HepG2 (cell line): ENCODE data around the gene MATN1. TPM values are rescaled to one million over a fixed set of nuclear protein-coding genes. Genes with fewer than 3 reads are reported as not detected.

Experiments
- ATAC-seq: fragments of 200-7000 bp; cut with Tn5 transposase; 3 replicates; pipeline ENCODE4 v1.9.1; 2020; ENCODE audit warnings: mild to moderate bottlenecking, moderate library complexity
- BruUV-seq: library from RNA; stranded (reverse); fragments of 400-500 nt; replicated peaks from 2 replicates; lab custom pipeline; 2021; lab: Mats Ljungman, UMichigan
- CTCF ChIA-PET: fragments of 300-600 bp; formaldehyde crosslinking; extraction: SDS; loops from one replicate; lab custom pipeline; 2021; ENCODE audit warnings: low total read pairs, inconsistent platforms, low intra/inter-chr PET ratio; lab: Yijun Ruan, JAX
- POLR2A ChIA-PET: fragments of 350-600 bp; sonication (Branson Sonifier 250); formaldehyde crosslinking; loops from one replicate; lab custom pipeline; 2020; ENCODE audit warnings: antibody characterized with exemption, inconsistent platforms; lab: Yijun Ruan, JAX
- DNase-seq: peaks from one replicate; pipeline ENCODE4 v3.0.0-alpha.2; 2015; ENCODE audit warnings: low spot score
- FAIRE-seq: peaks from 3 replicates; lab custom pipeline; 2011; peaks lifted over from hg19 to GRCh38; lab: Jason Lieb, UNC
- H2AFZ ChIP-seq: one replicate; pipeline ENCODE4 v1.6.1; 2011; ENCODE audit warnings: low read length, inconsistent platforms
- H3K27ac ChIP-seq: fragments of 300-600 bp; 3 replicates; pipeline ENCODE4 v1.8.0; 2011; ENCODE audit warnings: mixed run types, mild to moderate bottlenecking, mixed read lengths, low read length, inconsistent platforms; ENCODE audit not compliant: insufficient read depth; ENCODE audit errors: extremely low read length
- H3K27me3 ChIP-seq, 2 experiments: fragments of 200-600 bp in 1 of 2; 2 replicates in 1 of 2; 3 replicates in 1 of 2; pipeline versions ENCODE4 v1.6.0 to v1.8.0; 2011; ENCODE audit warnings: low read length in 2 of 2, mild to moderate bottlenecking in 2 of 2, moderate library complexity in 2 of 2, inconsistent platforms in 1 of 2; ENCODE audit not compliant: insufficient read depth in 2 of 2, control insufficient read depth in 1 of 2
- H3K36me3 ChIP-seq, 2 experiments: fragments of 200-600 bp in 1 of 2; replicated peaks in 1 of 2; 2 replicates in 1 of 2; 3 replicates in 1 of 2; pipeline versions ENCODE4 v1.5.1 to v1.8.0; 2011; ENCODE audit warnings: low read length in 2 of 2, inconsistent platforms in 1 of 2; ENCODE audit not compliant: insufficient read depth in 2 of 2, control insufficient read depth in 1 of 2
- H3K4me1 ChIP-seq: 2 replicates; pipeline ENCODE4 v1.5.1; 2012; ENCODE audit warnings: low read length, inconsistent platforms; ENCODE audit not compliant: insufficient read depth
- H3K4me2 ChIP-seq: 2 replicates; pipeline ENCODE4 v1.6.0; 2011; ENCODE audit warnings: low read depth, low read length, inconsistent platforms
- H3K4me3 ChIP-seq, 3 experiments: fragments of 200-600 bp in 1 of 3; sonication (generic), shearing (Covaris generic) in 1 of 3; replicated peaks in 1 of 3; 2 replicates each; pipeline ENCODE4 v1.5.1; 2011 to 2016; ENCODE audit warnings: low read length in 3 of 3, inconsistent platforms in 2 of 3, low read depth in 2 of 3, mild to moderate bottlenecking in 2 of 3, control low read depth in 1 of 3, mixed read lengths in 1 of 3; ENCODE audit not compliant: insufficient read depth in 1 of 3
- H3K79me2 ChIP-seq: one replicate; pipeline ENCODE4 v1.6.1; 2011; ENCODE audit warnings: low read length, inconsistent platforms; ENCODE audit not compliant: insufficient read depth
- H3K9ac ChIP-seq: 2 replicates; pipeline ENCODE4 v1.6.0; 2011; ENCODE audit warnings: mild to moderate bottlenecking, low read depth, low read length, inconsistent platforms; ENCODE audit not compliant: insufficient read depth
- H3K9me3 ChIP-seq: 2 replicates; pipeline ENCODE4 v1.5.1; 2012; ENCODE audit warnings: mild to moderate bottlenecking, low read length
- H4K20me1 ChIP-seq: 2 replicates; pipeline ENCODE4 v1.6.0; 2011; ENCODE audit warnings: inconsistent platforms, mild to moderate bottlenecking, low read length, moderate library complexity; ENCODE audit not compliant: insufficient read depth
- AGO2 ChIP-seq: fragments of 200-400 bp; formaldehyde crosslinking; optimal IDR thresholded peaks from 2 replicates; pipeline ENCODE3; 2017; ENCODE audit warnings: mild to moderate bottlenecking, low read depth, low read length, moderate library complexity
- ARNTL ChIP-seq: sonication (generic); formaldehyde crosslinking; IDR thresholded peaks from 2 replicates; pipeline ENCODE4 v1.4.0; 2020; ENCODE audit warnings: mild to moderate bottlenecking, missing genetic modification reagents
- MTF2 ChIP-seq: sonication (generic); formaldehyde crosslinking; IDR thresholded peaks from 2 replicates; pipeline ENCODE4 v1.5.0; 2020; ENCODE audit warnings: missing genetic modification reagents, borderline replicate concordance
- NR2C2 ChIP-seq: sonication (generic); formaldehyde crosslinking; IDR thresholded peaks from 2 replicates; pipeline ENCODE4 v1.4.0; 2020; ENCODE audit warnings: missing genetic modification reagents, mild to moderate bottlenecking, moderate library complexity, borderline replicate concordance
- NR3C1 ChIP-seq: sonication (generic); formaldehyde crosslinking; IDR thresholded peaks from 2 replicates; pipeline ENCODE4 v1.4.0; 2020; ENCODE audit warnings: missing genetic modification reagents
- PHF5A ChIP-seq: IDR thresholded peaks from one replicate; pipeline ENCODE4 v1.6.1; 2018; ENCODE audit warnings: low read depth, missing genetic modification reagents; ENCODE audit not compliant: unreplicated experiment
- SIX1 ChIP-seq: sonication (generic); formaldehyde crosslinking; IDR thresholded peaks from 2 replicates; pipeline ENCODE4 v1.4.0; 2020; ENCODE audit warnings: missing genetic modification reagents, borderline replicate concordance
- TAF1 ChIP-seq: sonication (generic); formaldehyde crosslinking; IDR thresholded peaks from 2 replicates; pipeline ENCODE4 v1.4.0; 2020; ENCODE audit warnings: missing genetic modification reagents
- TEAD3 ChIP-seq: optimal IDR thresholded peaks from 2 replicates; pipeline ENCODE3; 2016; ENCODE audit warnings: borderline replicate concordance
- TGIF2 ChIP-seq: IDR thresholded peaks from 2 replicates; pipeline ENCODE4 v1.6.1; 2016; ENCODE audit warnings: control low read depth, missing compliant biosample characterization
- ZBTB14 ChIP-seq: sonication (generic); formaldehyde crosslinking; IDR thresholded peaks from 2 replicates; pipeline ENCODE4 v1.4.0; 2020; ENCODE audit warnings: missing genetic modification reagents
- ZKSCAN1 ChIP-seq: fragments of 150-350 bp; IDR thresholded peaks from 2 replicates; pipeline ENCODE4 v1.6.1; 2014; ENCODE audit warnings: low read length
- ZNF138 ChIP-seq: sonication (generic); formaldehyde crosslinking; IDR thresholded peaks from 2 replicates; pipeline ENCODE4 v1.5.0; 2020; ENCODE audit warnings: mild to moderate bottlenecking, low read depth, missing genetic modification reagents
- ZNF143 ChIP-seq: sonication (generic); formaldehyde crosslinking; IDR thresholded peaks from 2 replicates; pipeline ENCODE4 v1.4.0; 2020; ENCODE audit warnings: missing genetic modification reagents
- ZNF224 ChIP-seq: sonication (generic); formaldehyde crosslinking; IDR thresholded peaks from 2 replicates; pipeline ENCODE4 v1.5.0; 2020; ENCODE audit warnings: mild to moderate bottlenecking, missing genetic modification reagents
- ZNF576 ChIP-seq: sonication (generic); formaldehyde crosslinking; IDR thresholded peaks from 2 replicates; pipeline ENCODE4 v1.4.0; 2020; ENCODE audit warnings: mild to moderate bottlenecking, missing genetic modification reagents
- ZNF614 ChIP-seq: IDR thresholded peaks from 2 replicates; pipeline ENCODE4 v1.6.1; 2018; ENCODE audit warnings: missing biosample characterization, missing genetic modification reagents, inconsistent platforms, borderline replicate concordance
- WGBS: methylation state at CpG from one replicate; pipeline ENCODE4 v1.1.6; 2017; ENCODE audit warnings: low lambda C conversion rate; 5-methylcytosine and 5-hydroxymethylcytosine counted together
- in situ Hi-C: cut with HindIII; loops from 2 replicates; pipeline ENCODE4 v1.10.0; 2017; ENCODE audit warnings: low pct_unique_long_range_greater_than_20kb; ENCODE audit not compliant: extremely low pct_ligation_motif_present
- intact Hi-C: fragments of 100-400 bp; cut with micrococcal nuclease; formaldehyde crosslinking; loops from one replicate; pipeline ENCODE4 v1.10.0; 2022; ENCODE audit not compliant: unreplicated experiment
- polyA plus RNA-seq, 8 experiments: library from polyadenylated mRNA; depleted of rRNA in 3 of 8; stranded (reverse) in 7 of 8; unstranded in 1 of 8; fragments of >200 nt; fragmentation: Illumina TruSeq in 4 of 8; extraction: Trizol in 4 of 8; gene quantifications; 2 replicates each; pipeline versions ENCODE4 v1.2.1 to v1.2.3, GENCODE V29; 2011 to 2016; ENCODE audit warnings: low read depth in 4 of 8, missing spikeins in 1 of 8, mixed read lengths in 1 of 8; ENCODE audit not compliant: insufficient read depth in 1 of 8
- total RNA-seq, 5 experiments: library from RNA; depleted of rRNA; stranded (reverse); fragments of >200 nt; fragmentation: Illumina TruSeq; extraction: Trizol; gene quantifications; 2 replicates each; pipeline ENCODE4 v1.2.3, GENCODE V29; 2016; ENCODE audit warnings: low read depth in 1 of 5
- TF ChIP-seq, protein P1 (sequence below): IDR thresholded peaks from 2 replicates; pipeline ENCODE4 v1.6.1; 2018; ENCODE audit warnings: missing genetic modification reagents, mild to moderate bottlenecking, missing compliant biosample characterization
- TF ChIP-seq, protein P2 (sequence below): IDR thresholded peaks from 2 replicates; pipeline ENCODE4 v1.6.1; 2016; ENCODE audit warnings: mild to moderate bottlenecking, missing biosample characterization, missing genetic modification reagents

MATN1 gene
- total and polyA plus RNA-seq, 2 of the 13 experiments (the other 11 are each of a cell fraction or from before 2014, with no cell fraction given): 0.04 to 0.05 TPM

DNA sequence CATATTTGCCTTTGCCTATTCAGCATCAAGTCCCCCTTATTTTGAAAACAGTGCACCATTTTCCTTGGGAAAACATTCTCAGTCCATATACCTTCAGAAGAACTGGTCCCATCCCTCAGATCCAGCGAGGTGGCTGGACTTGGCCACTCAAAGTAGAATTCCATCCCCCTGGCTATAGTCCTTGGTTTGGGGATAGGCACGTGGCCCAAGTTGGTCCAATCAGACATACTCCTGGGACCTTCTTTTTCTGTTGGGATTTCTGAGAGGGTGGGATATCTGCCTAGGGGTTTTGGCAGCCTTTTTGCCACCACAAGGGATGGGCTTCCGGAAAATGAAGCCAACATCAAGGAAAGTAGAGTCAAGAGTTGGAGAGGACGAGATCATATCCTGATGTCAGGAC is 10.7 kb upstream of the MATN1 start:
- Histone ChIP-seq H3K4me1 (peaks cover 3% of the 10 kb centered on the region; the same call in 1 of the 2 replicates), H3K9me3 (no peaks in the 10 kb centered on the region), H3K36me3 (no peaks in the 10 kb centered on the region), H3K27me3 (peaks cover 2 to 10% of the 10 kb centered on the region in 2 experiments; a peak in 4 of 5 replicates), H3K4me3 (no peak overlapping the region), H2AFZ (no peak overlapping the region), H3K4me2 (no peak overlapping the region), H3K27ac (no peak overlapping the region), H3K9ac (no peak overlapping the region), H4K20me1 (no peaks in the 10 kb centered on the region), H3K79me2 (no peaks in the 10 kb centered on the region)
- no peak for FAIRE-seq
- no TSS peak for BruUV-seq
- CTCF ChIA-PET: no interaction called here
- POLR2A ChIA-PET: no interaction called here
- 30% methylated on average over 4 of the region's 4 CpGs for WGBS
- in situ Hi-C loops: no loop called here
- TF ChIP-seq ZNF614 (CRISPR knock-in tag): no peak
- TF ChIP-seq ZNF576 (CRISPR knock-in tag): no peak
- no peak for TF ChIP-seq ZNF143 (CRISPR knock-in tag)
- no peak for TF ChIP-seq SIX1 (CRISPR knock-in tag)
- TF ChIP-seq ZNF138 (CRISPR knock-in tag): no peak
- no peak for TF ChIP-seq ARNTL (CRISPR knock-in tag)
- no peak for TF ChIP-seq NR2C2 (CRISPR knock-in tag)
- intact Hi-C loops: no loop called here
- no peak for ATAC-seq
- no peak for DNase-seq

DNA sequence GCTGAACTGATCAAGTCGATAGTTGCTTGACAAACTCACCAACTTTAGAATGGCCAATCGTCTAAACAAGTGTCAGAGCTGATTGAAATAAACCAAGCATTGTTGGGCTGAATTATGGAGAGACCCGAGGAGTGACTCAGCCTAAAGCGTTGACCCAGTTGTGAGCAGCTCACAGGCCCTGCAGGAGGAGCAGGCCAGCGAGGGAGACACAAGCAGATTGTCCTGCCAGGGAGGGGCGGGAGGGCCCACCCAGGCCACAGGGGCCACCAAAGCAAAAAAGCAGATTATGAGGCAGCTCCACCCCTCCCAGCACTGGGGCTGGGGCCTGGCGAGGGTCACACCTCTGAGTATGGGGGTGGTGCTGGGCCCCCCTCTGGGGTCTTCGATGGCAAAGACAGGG is 10.1 kb upstream of the MATN1 start:
- Histone ChIP-seq H3K27me3 (peaks cover 2 to 10% of the 10 kb centered on the region in 2 experiments; a peak in 4 of 5 replicates), H4K20me1 (no peaks in the 10 kb centered on the region), H3K4me1 (no peaks in the 10 kb centered on the region; the same call in 1 of the 2 replicates), H3K79me2 (no peaks in the 10 kb centered on the region), H2AFZ (no peak overlapping the region), H3K27ac (no peak overlapping the region), H3K36me3 (no peaks in the 10 kb centered on the region), H3K9me3 (no peaks in the 10 kb centered on the region), H3K4me3 (no peak overlapping the region), H3K9ac (no peak overlapping the region), H3K4me2 (no peak overlapping the region)
- FAIRE-seq: no peak
- DNase-seq: no peak
- no TSS peak for BruUV-seq
- ATAC-seq: no peak
- CTCF ChIA-PET: no interaction called here
- intact Hi-C loops (no loop called here), in situ Hi-C loops (no loop called here)
- POLR2A ChIA-PET: no interaction called here
- WGBS: 32% methylated on average over 6 of the region's 8 CpGs
- TF ChIP-seq NR3C1: no peak
- no peak for TF ChIP-seq TGIF2 (CRISPR knock-in tag)
- no peak for TF ChIP-seq AGO2
- TF ChIP-seq, protein P1, sequence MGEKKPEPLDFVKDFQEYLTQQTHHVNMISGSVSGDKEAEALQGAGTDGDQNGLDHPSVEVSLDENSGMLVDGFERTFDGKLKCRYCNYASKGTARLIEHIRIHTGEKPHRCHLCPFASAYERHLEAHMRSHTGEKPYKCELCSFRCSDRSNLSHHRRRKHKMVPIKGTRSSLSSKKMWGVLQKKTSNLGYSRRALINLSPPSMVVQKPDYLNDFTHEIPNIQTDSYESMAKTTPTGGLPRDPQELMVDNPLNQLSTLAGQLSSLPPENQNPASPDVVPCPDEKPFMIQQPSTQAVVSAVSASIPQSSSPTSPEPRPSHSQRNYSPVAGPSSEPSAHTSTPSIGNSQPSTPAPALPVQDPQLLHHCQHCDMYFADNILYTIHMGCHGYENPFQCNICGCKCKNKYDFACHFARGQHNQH (CRISPR knock-in tag): no peak
- no peak for TF ChIP-seq TAF1 (CRISPR knock-in tag)
- TF ChIP-seq, protein P2, sequence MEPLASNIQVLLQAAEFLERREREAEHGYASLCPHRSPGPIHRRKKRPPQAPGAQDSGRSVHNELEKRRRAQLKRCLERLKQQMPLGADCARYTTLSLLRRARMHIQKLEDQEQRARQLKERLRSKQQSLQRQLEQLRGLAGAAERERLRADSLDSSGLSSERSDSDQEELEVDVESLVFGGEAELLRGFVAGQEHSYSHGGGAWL (CRISPR knock-in tag): no peak
- no peak for TF ChIP-seq MTF2 (CRISPR knock-in tag)
- no peak for TF ChIP-seq ZBTB14
- TF ChIP-seq ZKSCAN1: no peak
- TF ChIP-seq ZNF224: no peak
- TF ChIP-seq TEAD3: no peak
- no peak for TF ChIP-seq PHF5A (CRISPR knock-in tag)
